GM13976 (cell line): ENCODE measurements around the gene VEGFA.

Source experiments
- DNase-seq: peaks from one replicate; pipeline ENCODE4 v3.0.0; 2012; ENCODE audit warnings: low spot score
- in situ Hi-C: fragments of 300-500 bp; cut with MboI; formaldehyde crosslinking; loops from one replicate; pipeline ENCODE4 v1.12.0; 2022; ENCODE audit warnings: low sequenced_read_pairs, mixed read lengths, inconsistent platforms; ENCODE audit not compliant: unreplicated experiment
- TF ChIP-seq, protein P1 (sequence below): IDR thresholded peaks from 2 replicates; pipeline ENCODE4 v1.5.1; 2012; ENCODE audit warnings: borderline replicate concordance, mild to moderate bottlenecking; ENCODE audit not compliant: insufficient read depth; ENCODE audit errors: extremely low read depth, missing control alignments, control extremely low read depth

VEGFA gene

GRCh38 chr6:43762966-43763695 is 6.9 kb upstream of the VEGFA start:
- no peak for DNase-seq
- TF ChIP-seq, protein P1, sequence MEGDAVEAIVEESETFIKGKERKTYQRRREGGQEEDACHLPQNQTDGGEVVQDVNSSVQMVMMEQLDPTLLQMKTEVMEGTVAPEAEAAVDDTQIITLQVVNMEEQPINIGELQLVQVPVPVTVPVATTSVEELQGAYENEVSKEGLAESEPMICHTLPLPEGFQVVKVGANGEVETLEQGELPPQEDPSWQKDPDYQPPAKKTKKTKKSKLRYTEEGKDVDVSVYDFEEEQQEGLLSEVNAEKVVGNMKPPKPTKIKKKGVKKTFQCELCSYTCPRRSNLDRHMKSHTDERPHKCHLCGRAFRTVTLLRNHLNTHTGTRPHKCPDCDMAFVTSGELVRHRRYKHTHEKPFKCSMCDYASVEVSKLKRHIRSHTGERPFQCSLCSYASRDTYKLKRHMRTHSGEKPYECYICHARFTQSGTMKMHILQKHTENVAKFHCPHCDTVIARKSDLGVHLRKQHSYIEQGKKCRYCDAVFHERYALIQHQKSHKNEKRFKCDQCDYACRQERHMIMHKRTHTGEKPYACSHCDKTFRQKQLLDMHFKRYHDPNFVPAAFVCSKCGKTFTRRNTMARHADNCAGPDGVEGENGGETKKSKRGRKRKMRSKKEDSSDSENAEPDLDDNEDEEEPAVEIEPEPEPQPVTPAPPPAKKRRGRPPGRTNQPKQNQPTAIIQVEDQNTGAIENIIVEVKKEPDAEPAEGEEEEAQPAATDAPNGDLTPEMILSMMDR, result no peak

GRCh38 chr6:43763812-43764522 is 6.0 kb upstream of the VEGFA start:
- DNase-seq, result no peak
- in situ Hi-C loops, result loop anchor here (10.0 kb wide), 1 partner anchor 99 kb away; no protein-coding TSS in a partner anchor
- TF ChIP-seq, protein P1, result no peak

More at GRCh38 chr6:43762966-43763695, 6.9 kb upstream of the VEGFA start:
- in situ Hi-C loops, result loop anchor here (10.0 kb wide), 1 partner anchor 98 kb away; no protein-coding TSS in a partner anchor

GRCh38 chr6:43764772-43765171 is 5.2 kb upstream of the VEGFA start:
- TF ChIP-seq, protein P1, result no peak
- DNase-seq, result no peak
- in situ Hi-C loops, result loop anchor here (10.0 kb wide), 1 partner anchor 100 kb away; no protein-coding TSS in a partner anchor

DNA sequence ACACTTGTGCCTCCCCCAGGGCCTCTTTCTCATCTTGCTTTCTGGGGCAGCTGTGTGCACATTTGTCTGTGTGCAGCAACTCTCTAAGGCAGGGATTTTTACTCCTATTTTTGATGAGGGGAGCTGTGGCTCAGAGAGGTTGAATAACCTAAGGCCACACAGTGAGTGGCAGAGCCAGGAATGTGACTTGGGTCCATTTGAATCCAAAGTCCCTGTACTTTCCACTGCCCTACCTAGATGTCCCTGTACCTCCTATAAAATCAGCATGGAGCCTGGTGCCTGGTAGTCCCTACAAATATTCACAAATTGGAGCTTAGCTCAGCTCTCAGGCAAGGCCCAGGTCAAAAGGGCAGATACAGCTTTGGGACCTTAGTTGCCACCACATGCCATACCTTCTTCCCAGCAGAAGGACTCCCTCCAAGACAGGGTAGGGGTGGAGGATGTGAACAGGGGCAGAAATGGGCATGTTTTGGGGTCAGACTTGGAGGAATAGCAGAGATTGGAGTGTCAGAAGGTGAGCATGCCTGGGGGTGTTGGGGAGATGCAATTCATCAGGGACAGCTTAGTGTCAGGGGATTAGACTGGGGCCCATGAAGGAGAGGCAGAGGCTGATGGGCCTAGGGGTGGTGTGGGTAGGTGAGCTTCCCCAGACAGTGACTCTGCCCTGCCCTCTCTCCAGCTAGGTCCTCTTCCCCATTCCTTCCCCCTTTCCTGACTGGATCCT is 4.1 kb upstream of the VEGFA start:
- no peak for DNase-seq
- TF ChIP-seq, protein P1, result no peak
- in situ Hi-C loops, result loop anchor here (10.0 kb wide), 1 partner anchor 101 kb away; no protein-coding TSS in a partner anchor

GRCh38 chr6:43766500-43766853 is 3.5 kb upstream of the VEGFA start:
- no peak for DNase-seq
- TF ChIP-seq, protein P1, result no peak
- in situ Hi-C loops, result loop anchor here (10.0 kb wide), 1 partner anchor 102 kb away; no protein-coding TSS in a partner anchor

GRCh38 chr6:43766964-43767461 is 3.0 kb upstream of the VEGFA start:
- DNase-seq, result no peak
- TF ChIP-seq, protein P1, result no peak
- in situ Hi-C loops, result loop anchor here (10.0 kb wide), 1 partner anchor 102 kb away; no protein-coding TSS in a partner anchor
